Panc1 (cell line): Measurements from ENCODE around the gene DLG3.

Experiments
- CTCF ChIP-seq: fragments of 450-650 bp; IDR thresholded peaks from 2 replicates; pipeline ENCODE4 v1.5.1; 2017; ENCODE audit warnings: mild to moderate bottlenecking
- TCF7L2 ChIP-seq: IDR thresholded peaks from 2 replicates; pipeline ENCODE4 v1.6.1; 2011; ENCODE audit warnings: mild to moderate bottlenecking, low read depth, low read length, inconsistent platforms

GRCh38 chrX:70446380-70447350 is 2.0 kb downstream of the DLG3 start:
- TF ChIP-seq CTCF: no peak
- no peak for TF ChIP-seq TCF7L2
